C4-2B (cell line): ENCODE results near the gene EGFLAM.

ENCODE experiments used
- H3K27ac ChIP-seq: fragments of 450-650 bp; 2 replicates; pipeline ENCODE4 v1.5.1; 2017
- CTCF ChIP-seq: fragments of 450-650 bp; conservative IDR thresholded peaks from 2 replicates; pipeline ENCODE4 v1.5.1; 2017; ENCODE audit warnings: mild to moderate bottlenecking
- ZFX ChIP-seq: fragments of 450-650 bp; IDR thresholded peaks from 2 replicates; pipeline ENCODE4 v1.6.1; 2017

The EGFLAM gene

DNA sequence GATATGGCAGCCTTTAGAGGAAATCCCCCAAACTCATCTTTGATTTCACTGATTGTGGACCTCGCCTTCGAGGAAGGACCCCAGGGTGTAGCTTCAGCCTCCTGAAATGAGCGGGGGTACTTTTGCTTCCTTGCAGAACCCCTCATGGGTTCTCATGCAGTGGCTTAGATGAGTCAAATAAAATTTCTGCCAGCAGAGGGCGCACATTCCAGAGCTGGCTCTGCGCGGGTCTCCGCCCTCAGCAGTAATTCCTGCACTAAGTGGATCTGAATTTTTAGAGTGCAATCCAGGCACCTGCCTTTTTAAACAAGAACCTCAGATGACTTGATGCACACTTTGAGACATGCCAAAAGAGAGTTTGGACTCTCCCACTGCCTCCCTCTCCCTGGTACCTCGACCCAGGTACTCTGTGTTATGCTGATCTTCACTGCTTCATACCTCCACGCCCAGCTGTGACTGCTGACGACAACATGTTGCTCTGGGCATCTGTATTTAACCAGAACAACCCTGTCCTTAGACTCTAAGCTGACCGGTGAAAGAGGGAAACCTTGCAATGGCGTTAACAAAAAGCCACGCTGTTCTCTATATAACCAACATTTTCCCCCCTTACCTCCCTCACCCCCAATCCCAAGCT, 7.3 kb downstream of the EGFLAM start:
- TF ChIP-seq CTCF (peak; percentile 93), ZFX (no peak)
- H3K27ac ChIP-seq = no peak overlapping the region

DNA sequence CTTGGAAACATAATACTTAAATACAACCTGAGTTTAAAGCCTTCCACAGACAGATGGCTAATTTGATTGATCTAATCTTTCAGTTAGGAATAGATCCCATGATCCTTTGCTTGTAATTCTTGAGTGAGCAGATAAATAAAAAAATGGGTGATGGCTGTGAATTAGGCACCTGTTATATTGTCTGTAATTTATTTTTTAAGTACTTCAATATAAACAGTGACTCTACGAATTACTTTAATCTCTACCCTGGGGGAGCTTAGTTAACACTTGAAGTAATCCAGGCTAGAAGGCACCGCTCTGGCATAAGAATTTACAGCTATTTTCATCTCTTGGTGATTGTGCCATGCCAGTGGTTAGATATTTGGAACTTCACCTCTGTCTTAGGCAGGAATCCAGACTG, 9.0 kb downstream of the EGFLAM start:
- H3K27ac ChIP-seq = no peak overlapping the region
- TF ChIP-seq ZFX (no peak), CTCF (no peak)

GRCh38 chr5:38273626-38274025, 15.3 kb downstream of the EGFLAM start:
- TF ChIP-seq ZFX (no peak), CTCF (no peak)

DNA sequence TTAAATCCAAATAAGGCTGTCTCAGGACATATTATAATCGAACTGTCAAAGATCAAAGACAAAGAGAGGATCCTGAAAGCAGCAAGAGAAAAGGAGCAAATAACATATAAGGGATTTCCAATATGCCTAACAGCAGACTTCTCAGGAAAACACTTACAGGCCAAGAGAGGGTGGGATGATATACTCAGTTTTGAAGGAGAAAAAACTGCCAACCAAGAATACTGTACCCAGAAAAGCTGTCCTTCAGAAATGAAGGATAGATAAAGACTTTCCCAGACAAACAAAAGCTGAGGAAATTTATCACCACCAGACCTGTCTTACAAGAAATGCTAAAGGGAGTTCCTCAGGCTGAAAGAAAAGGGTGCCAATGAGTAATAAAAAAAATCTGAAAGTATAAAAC, 16.0 kb downstream of the EGFLAM start:
- H3K27ac ChIP-seq = no peak overlapping the region
- TF ChIP-seq CTCF (no peak), ZFX (no peak)

More at GRCh38 chr5:38273626-38274025, 15.3 kb downstream of the EGFLAM start:
- H3K27ac ChIP-seq = no peak overlapping the region

DNA sequence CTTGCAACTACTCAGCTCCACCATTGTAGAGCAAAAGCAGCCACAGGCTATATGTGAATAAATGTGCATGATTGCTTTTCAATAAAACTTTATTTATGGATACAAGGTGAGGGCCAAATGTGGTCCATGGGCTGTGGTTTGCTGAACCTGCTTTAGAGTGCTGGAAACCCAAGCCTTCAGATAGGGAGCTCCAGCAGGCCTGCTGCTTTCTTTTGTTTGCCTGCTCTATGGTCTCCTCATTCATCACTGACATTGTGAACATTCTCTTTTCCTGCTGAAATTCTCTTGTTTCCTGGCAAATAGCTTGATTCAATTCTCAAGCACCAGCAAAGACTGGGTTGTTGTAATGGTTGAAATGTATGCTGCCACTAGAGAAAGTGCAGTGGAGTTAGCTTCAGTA, 26.0 kb downstream of the EGFLAM start:
- TF ChIP-seq ZFX (no peak), CTCF (no peak)

DNA sequence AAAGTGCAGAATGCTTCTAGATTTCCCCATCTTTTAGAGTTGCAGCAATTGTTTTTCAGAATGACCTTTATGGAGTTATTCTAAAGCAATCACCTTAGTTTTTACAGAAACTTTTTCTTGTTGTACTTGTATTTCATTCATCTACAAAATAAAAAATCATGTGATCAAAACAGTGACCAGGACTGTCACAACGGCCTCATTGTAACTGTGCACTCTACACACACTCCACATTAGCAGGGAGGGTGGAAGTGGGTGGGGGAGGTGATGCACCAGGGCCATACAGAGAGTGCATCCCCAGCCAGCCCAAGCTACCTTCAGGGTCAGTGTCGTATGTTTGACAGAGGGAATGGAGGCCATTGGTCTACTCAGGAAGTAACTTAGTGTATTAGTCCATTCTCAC, 26.9 kb downstream of the EGFLAM start:
- H3K27ac ChIP-seq = no peak overlapping the region
- TF ChIP-seq CTCF (no peak), ZFX (no peak)

More for the DNA sequence above, 26.0 kb downstream of the EGFLAM start:
- H3K27ac ChIP-seq = no peak overlapping the region

- H3K27ac ChIP-seq = no peak overlapping the region
- TF ChIP-seq ZFX = no peak
- no peak for TF ChIP-seq CTCF
Observed at GRCh38 chr5:38286002-38286401, 27.6 kb downstream of the EGFLAM start.
